ENCODE measurements around the gene BTBD6.

Gene BTBD6

GRCh38 chr14:105211758-105212089 is 36.6 kb upstream of the BTBD6 start:
- no peak for DNase-seq

GRCh38 chr14:105212541-105213300 is 35.6 kb upstream of the BTBD6 start:
- DNase-seq, result no peak

- no peak for DNase-seq
Measured at GRCh38 chr14:105213361-105213760, 35.0 kb upstream of the BTBD6 start.

GRCh38 chr14:105214324-105214915 is 33.9 kb upstream of the BTBD6 start:
- DNase-seq, result no peak

- no peak for DNase-seq
Measured at GRCh38 chr14:105215602-105216001, 32.7 kb upstream of the BTBD6 start.

GRCh38 chr14:105216490-105217247 is 31.7 kb upstream of the BTBD6 start:
- no peak for DNase-seq

GRCh38 chr14:105217774-105218173 is 30.6 kb upstream of the BTBD6 start:
- DNase-seq, result no peak

GRCh38 chr14:105218611-105219010 is 29.7 kb upstream of the BTBD6 start:
- no peak for DNase-seq

GRCh38 chr14:105219043-105219612 is 29.2 kb upstream of the BTBD6 start:
- DNase-seq, result no peak

GRCh38 chr14:105219753-105220152 is 28.6 kb upstream of the BTBD6 start:
- DNase-seq, result no peak

GRCh38 chr14:105220699-105221597 is 27.4 kb upstream of the BTBD6 start:
- no peak for DNase-seq

GRCh38 chr14:105221598-105222178 is 26.6 kb upstream of the BTBD6 start:
- DNase-seq, result no peak

- DNase-seq, result no peak
Measured at GRCh38 chr14:105223260-105223659, 25.1 kb upstream of the BTBD6 start.

- DNase-seq, result no peak
Measured at GRCh38 chr14:105223770-105224544, 24.4 kb upstream of the BTBD6 start.

GRCh38 chr14:105224845-105225570 is 23.3 kb upstream of the BTBD6 start:
- DNase-seq, result no peak

GRCh38 chr14:105226198-105226597 is 22.1 kb upstream of the BTBD6 start:
- no peak for DNase-seq

- no peak for DNase-seq
Measured at GRCh38 chr14:105227346-105227745, 21.0 kb upstream of the BTBD6 start.

- DNase-seq, result no peak
Measured at GRCh38 chr14:105228562-105228961, 19.8 kb upstream of the BTBD6 start.

- DNase-seq, result no peak
Measured at GRCh38 chr14:105229099-105229655, 19.2 kb upstream of the BTBD6 start.

Measured in fibroblast of skin of abdomen (primary cell).